GM12873 (cell line): ENCODE results near the gene RABEP1.

ENCODE experiments used
- TF ChIP-seq, protein P1 (sequence below): IDR thresholded peaks from 2 replicates; pipeline ENCODE4 v1.5.1; 2012; ENCODE audit warnings: low read depth, mild to moderate bottlenecking, moderate library complexity, low read length, control low read depth; ENCODE audit not compliant: insufficient read depth; ENCODE audit errors: missing control alignments

RABEP1 gene

DNA sequence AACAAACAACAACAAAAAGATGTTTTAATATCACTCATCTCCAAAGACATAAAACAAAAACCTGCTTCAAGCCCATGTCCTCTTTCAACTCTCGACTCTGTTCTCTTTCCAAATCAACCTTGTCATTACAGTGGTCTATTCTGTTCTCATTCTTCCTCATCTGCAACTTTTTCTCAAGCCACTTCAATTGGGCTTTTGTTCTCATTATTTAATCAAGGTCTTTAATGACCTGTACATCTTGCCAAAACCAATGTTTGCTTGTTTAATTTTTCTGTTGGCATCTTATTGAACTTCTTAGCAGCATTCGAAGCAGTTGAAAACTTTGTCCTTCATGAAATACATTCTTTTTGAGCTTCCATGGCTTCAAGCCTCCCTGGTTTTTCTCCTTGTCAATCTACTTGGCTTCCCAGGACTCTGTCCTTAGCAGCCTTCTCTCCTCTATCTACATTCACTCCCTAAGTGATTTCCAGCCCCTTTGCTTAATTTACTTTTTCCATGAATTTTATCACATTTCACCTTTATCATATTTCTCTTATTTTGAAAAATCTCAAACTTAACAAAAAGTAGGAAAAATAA is 19.6 kb upstream of the RABEP1 start:
- TF ChIP-seq, protein P1, sequence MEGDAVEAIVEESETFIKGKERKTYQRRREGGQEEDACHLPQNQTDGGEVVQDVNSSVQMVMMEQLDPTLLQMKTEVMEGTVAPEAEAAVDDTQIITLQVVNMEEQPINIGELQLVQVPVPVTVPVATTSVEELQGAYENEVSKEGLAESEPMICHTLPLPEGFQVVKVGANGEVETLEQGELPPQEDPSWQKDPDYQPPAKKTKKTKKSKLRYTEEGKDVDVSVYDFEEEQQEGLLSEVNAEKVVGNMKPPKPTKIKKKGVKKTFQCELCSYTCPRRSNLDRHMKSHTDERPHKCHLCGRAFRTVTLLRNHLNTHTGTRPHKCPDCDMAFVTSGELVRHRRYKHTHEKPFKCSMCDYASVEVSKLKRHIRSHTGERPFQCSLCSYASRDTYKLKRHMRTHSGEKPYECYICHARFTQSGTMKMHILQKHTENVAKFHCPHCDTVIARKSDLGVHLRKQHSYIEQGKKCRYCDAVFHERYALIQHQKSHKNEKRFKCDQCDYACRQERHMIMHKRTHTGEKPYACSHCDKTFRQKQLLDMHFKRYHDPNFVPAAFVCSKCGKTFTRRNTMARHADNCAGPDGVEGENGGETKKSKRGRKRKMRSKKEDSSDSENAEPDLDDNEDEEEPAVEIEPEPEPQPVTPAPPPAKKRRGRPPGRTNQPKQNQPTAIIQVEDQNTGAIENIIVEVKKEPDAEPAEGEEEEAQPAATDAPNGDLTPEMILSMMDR, result no peak

DNA sequence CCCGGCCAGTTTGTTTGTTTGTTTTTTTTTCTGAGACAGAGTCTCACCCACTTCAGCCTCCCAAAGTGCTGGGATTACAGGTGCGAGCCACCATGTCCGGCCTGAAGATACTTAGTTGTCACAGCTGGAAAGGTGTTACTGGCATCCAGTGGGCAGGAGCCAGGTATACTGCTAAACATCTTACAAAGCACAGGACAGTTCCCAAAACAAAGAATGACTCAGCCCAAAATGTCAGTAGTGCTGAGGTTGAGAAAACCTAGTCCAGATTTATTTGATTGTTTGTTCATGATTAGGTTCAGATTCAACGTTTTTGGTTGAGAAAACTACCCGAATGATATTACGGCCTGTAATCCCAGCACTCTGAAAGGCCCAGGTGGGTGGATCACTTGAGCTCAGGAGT is 18.6 kb upstream of the RABEP1 start:
- TF ChIP-seq, protein P1, result no peak

DNA sequence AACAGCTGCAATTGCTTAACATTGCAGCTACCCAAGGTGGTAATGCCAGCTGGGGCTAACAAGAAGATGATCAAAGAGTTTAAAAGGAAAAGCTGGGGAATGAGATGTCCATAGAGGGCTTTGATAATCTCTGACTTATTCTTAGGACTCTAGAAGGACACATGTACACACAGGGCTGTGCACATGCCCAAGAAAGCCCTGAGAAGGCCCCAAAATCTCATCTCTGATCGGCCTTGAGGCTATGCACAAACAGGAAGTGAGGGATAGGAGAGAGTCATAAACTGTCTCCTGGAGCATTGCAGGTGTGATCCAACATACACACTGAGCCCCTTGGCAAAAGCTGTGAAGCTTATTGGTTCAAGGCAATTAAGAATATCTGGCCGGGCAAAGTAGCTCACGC is 17.2 kb upstream of the RABEP1 start:
- TF ChIP-seq, protein P1, result no peak

DNA sequence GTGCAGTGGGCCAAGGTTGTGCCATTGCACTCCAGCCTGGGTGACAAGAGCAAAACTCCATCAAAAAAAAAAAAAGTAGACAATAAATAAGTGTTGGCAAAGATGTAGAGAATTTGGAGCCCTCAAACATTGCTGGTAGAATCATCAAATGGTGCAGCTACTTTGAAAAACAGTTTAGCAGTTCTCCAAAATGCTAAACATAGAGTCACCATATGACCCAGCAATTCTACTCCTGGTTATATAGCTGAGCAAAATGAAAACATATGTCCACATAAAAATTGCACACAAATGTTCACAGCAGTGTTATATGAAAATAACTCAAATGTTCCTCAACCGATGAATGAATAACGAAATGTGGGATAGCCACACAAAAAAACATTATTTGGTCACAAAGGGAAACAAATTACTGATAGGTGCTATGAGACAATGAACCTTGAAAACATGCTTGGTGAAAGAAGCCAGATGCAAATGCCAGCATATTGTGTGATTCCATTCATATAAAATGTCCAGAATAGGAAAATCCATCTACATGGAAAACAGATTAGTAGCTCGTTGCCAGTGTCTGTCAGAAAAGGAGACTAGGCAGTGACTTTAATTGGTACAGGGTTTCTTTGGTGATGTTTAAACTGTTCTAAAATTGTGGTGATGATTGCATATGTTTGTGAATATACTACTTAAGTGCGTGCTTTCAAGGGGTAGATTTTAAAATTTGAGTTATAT is 12.7 kb upstream of the RABEP1 start:
- TF ChIP-seq, protein P1, result no peak

DNA sequence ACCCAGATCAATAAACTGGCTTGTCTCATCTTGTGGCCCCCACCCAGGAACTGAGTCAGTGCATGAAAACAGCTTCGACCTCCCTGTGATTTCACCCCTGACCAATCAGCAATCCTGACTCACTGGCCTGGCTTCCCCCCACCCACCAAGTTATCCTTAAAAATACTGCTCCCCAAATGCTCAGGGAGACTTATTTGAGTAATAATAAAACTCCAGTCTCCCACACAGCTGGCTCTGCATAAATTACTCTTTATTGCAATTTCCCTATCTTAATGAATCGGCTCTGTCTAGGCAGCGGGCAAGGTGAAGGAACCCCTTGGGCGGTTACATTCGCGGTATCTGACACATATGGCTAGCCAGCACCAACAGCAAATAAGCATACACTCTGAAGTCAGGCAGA is 9.8 kb upstream of the RABEP1 start:
- TF ChIP-seq, protein P1, result no peak

DNA sequence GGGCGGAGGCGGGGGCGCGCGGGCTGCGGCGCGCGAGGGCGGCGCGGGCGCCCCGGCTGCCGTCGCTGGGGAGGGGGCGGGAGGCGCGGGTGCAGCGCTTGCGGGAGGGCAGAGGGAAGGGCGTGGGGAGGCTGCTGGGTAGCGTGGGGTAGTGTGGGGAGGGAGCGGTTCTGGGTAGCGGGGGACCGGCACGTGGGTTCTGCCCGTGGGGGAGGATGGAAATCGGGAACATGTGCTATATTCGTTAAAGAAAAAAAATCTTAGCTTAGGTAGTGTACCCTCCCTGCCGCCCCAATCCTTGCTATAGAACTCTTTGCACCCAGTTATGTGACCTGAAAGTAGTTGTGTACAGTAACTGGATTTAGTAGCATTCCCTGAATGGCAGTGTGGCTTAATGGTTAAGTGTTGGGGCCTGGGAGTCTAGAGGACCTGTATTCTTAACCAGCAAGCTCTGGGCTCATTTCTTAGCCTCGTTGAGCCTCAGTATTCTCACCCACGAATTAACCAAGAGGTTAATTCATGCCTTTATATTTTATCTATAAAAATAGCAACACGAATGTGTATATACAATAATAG is 646 bp downstream of the RABEP1 start:
- TF ChIP-seq, protein P1, result no peak

DNA sequence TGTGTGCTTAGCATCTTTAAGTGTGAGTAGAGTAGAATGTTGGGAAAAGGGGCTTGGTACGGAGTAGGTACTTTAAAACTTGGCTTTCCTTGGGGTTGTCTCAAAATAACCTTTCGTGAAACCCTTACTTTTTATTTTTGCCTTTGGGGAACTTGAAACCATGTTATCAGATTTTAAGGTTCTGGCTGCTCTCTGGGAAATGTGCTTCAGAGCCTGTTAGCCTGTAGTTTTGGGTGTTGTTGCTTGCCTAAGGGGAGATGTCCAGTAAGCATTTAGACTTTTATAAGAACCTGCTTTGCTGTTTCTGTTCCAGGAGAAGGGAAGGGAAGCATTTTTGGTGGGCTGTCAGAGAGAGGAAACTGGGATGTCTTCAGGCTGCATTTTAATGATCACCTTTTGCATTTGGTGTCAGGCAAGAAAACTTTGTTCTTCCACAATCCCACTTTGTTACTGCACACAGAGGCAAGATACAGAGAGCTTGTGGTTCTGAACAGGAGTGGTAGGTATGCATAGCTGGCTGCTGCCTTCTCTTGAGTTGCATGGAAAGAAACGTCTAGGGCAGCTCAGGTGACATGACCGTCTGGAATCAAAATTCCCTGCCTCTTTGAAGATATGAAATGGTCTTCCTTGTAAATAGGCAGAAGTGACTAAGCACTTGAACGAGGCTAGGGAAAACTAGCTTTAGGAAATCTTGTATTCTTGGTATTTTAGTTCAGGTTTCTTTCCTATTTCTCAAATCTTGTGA is 1.7 kb downstream of the RABEP1 start:
- TF ChIP-seq, protein P1, result no peak
